Measurements from ENCODE around the gene SPINK6.

The SPINK6 gene

GRCh38 chr5:148201151-148201550 lies 1.7 kb upstream of the SPINK6 start:
- Mint-ChIP-seq H3K9me3 (no peaks in the 10 kb centered on the region), H3K27me3 (ENCODE audit: low read depth) (no peaks in the 10 kb centered on the region), H3K27ac (no peak overlapping the region), H3K36me3 (ENCODE audit: low read depth) (no peaks in the 10 kb centered on the region), H3K4me3 (no peak overlapping the region), H3K4me1 (ENCODE audit: low read depth) (peaks cover 2% of the 10 kb centered on the region)
- no peak for DNase-seq (ENCODE audit: low spot score)

GRCh38 chr5:148205044-148205806 lies 2.4 kb downstream of the SPINK6 start:
- Mint-ChIP-seq H3K27me3 (ENCODE audit: low read depth) (no peaks in the 10 kb centered on the region), H3K4me3 (no peak overlapping the region), H3K27ac (no peak overlapping the region), H3K4me1 (ENCODE audit: low read depth) (peaks cover 2% of the 10 kb centered on the region), H3K9me3 (no peaks in the 10 kb centered on the region), H3K36me3 (ENCODE audit: low read depth) (no peaks in the 10 kb centered on the region)
- DNase-seq (ENCODE audit: low spot score): no peak

- Mint-ChIP-seq H3K27me3 (ENCODE audit: low read depth) (no peaks in the 10 kb centered on the region), H3K36me3 (ENCODE audit: low read depth) (no peaks in the 10 kb centered on the region), H3K4me3 (no peak overlapping the region), H3K4me1 (ENCODE audit: low read depth) (peaks cover 2% of the 10 kb centered on the region), H3K9me3 (no peaks in the 10 kb centered on the region), H3K27ac (no peak overlapping the region)
- DNase-seq (ENCODE audit: low spot score): no peak
Observed at GRCh38 chr5:148205865-148206264, 3.0 kb downstream of the SPINK6 start.

GRCh38 chr5:148206620-148207019 lies 3.8 kb downstream of the SPINK6 start:
- Mint-ChIP-seq H3K36me3 (ENCODE audit: low read depth) (no peaks in the 10 kb centered on the region), H3K4me3 (no peak overlapping the region), H3K9me3 (no peaks in the 10 kb centered on the region), H3K4me1 (ENCODE audit: low read depth) (no peaks in the 10 kb centered on the region), H3K27ac (no peak overlapping the region), H3K27me3 (ENCODE audit: low read depth) (no peaks in the 10 kb centered on the region)
- DNase-seq (ENCODE audit: low spot score): no peak

- Mint-ChIP-seq H3K27me3 (ENCODE audit: low read depth) (no peaks in the 10 kb centered on the region), H3K9me3 (no peaks in the 10 kb centered on the region), H3K4me1 (ENCODE audit: low read depth) (no peaks in the 10 kb centered on the region), H3K27ac (no peak overlapping the region), H3K4me3 (no peak overlapping the region), H3K36me3 (ENCODE audit: low read depth) (no peaks in the 10 kb centered on the region)
- no peak for DNase-seq (ENCODE audit: low spot score)
Observed at GRCh38 chr5:148208226-148208625, 5.4 kb downstream of the SPINK6 start.

GRCh38 chr5:148209151-148209770 lies 6.4 kb downstream of the SPINK6 start:
- no peaks in the 10 kb centered on the region for H3K36me3 Mint-ChIP-seq (ENCODE audit: low read depth)
- DNase-seq (ENCODE audit: low spot score): no peak
- H3K27ac Mint-ChIP-seq: no peak overlapping the region
- no peaks in the 10 kb centered on the region for H3K9me3 Mint-ChIP-seq
- no peaks in the 10 kb centered on the region for H3K27me3 Mint-ChIP-seq (ENCODE audit: low read depth)
- H3K4me1 Mint-ChIP-seq (ENCODE audit: low read depth): no peaks in the 10 kb centered on the region
- H3K4me3 Mint-ChIP-seq: no peak overlapping the region

- H3K4me3 Mint-ChIP-seq: no peak overlapping the region
- no peaks in the 10 kb centered on the region for H3K36me3 Mint-ChIP-seq (ENCODE audit: low read depth)
- H3K9me3 Mint-ChIP-seq: no peaks in the 10 kb centered on the region
- no peak for DNase-seq (ENCODE audit: low spot score)
- no peaks in the 10 kb centered on the region for H3K4me1 Mint-ChIP-seq (ENCODE audit: low read depth)
- H3K27ac Mint-ChIP-seq: no peak overlapping the region
- H3K27me3 Mint-ChIP-seq (ENCODE audit: low read depth): no peaks in the 10 kb centered on the region
Observed at GRCh38 chr5:148214665-148215185, 11.9 kb downstream of the SPINK6 start.

GRCh38 chr5:148221508-148221907 lies 18.7 kb downstream of the SPINK6 start:
- H3K4me3 Mint-ChIP-seq: no peak overlapping the region
- H3K4me1 Mint-ChIP-seq (ENCODE audit: low read depth): no peaks in the 10 kb centered on the region
- H3K27ac Mint-ChIP-seq: no peak overlapping the region
- DNase-seq (ENCODE audit: low spot score): no peak
- H3K27me3 Mint-ChIP-seq (ENCODE audit: low read depth): no peaks in the 10 kb centered on the region
- no peaks in the 10 kb centered on the region for H3K36me3 Mint-ChIP-seq (ENCODE audit: low read depth)
- no peaks in the 10 kb centered on the region for H3K9me3 Mint-ChIP-seq

GRCh38 chr5:148224117-148224742 lies 21.4 kb downstream of the SPINK6 start:
- DNase-seq (ENCODE audit: low spot score): no peak
- Mint-ChIP-seq H3K27me3 (ENCODE audit: low read depth) (no peaks in the 10 kb centered on the region), H3K9me3 (no peaks in the 10 kb centered on the region), H3K27ac (no peak overlapping the region), H3K4me3 (no peak overlapping the region), H3K36me3 (ENCODE audit: low read depth) (no peaks in the 10 kb centered on the region), H3K4me1 (ENCODE audit: low read depth) (no peaks in the 10 kb centered on the region)

- DNase-seq (ENCODE audit: low spot score): no peak
- no peaks in the 10 kb centered on the region for H3K36me3 Mint-ChIP-seq (ENCODE audit: low read depth)
- H3K27ac Mint-ChIP-seq: no peak overlapping the region
- no peaks in the 10 kb centered on the region for H3K9me3 Mint-ChIP-seq
- H3K27me3 Mint-ChIP-seq (ENCODE audit: low read depth): no peaks in the 10 kb centered on the region
- no peak overlapping the region for H3K4me3 Mint-ChIP-seq
- no peaks in the 10 kb centered on the region for H3K4me1 Mint-ChIP-seq (ENCODE audit: low read depth)
Observed at GRCh38 chr5:148228392-148228984, 25.6 kb downstream of the SPINK6 start.

GRCh38 chr5:148229840-148230239 lies 27.0 kb downstream of the SPINK6 start:
- Mint-ChIP-seq H3K27ac (no peak overlapping the region), H3K27me3 (ENCODE audit: low read depth) (no peaks in the 10 kb centered on the region), H3K4me1 (ENCODE audit: low read depth) (no peaks in the 10 kb centered on the region), H3K9me3 (no peaks in the 10 kb centered on the region), H3K36me3 (ENCODE audit: low read depth) (no peaks in the 10 kb centered on the region), H3K4me3 (no peak overlapping the region)
- DNase-seq (ENCODE audit: low spot score): no peak

- no peaks in the 10 kb centered on the region for H3K36me3 Mint-ChIP-seq (ENCODE audit: low read depth)
- H3K4me1 Mint-ChIP-seq (ENCODE audit: low read depth): no peaks in the 10 kb centered on the region
- DNase-seq (ENCODE audit: low spot score): no peak
- no peaks in the 10 kb centered on the region for H3K27me3 Mint-ChIP-seq (ENCODE audit: low read depth)
- H3K9me3 Mint-ChIP-seq: no peaks in the 10 kb centered on the region
- H3K4me3 Mint-ChIP-seq: no peak overlapping the region
- no peak overlapping the region for H3K27ac Mint-ChIP-seq
Observed at GRCh38 chr5:148230240-148230639, 27.4 kb downstream of the SPINK6 start.

- DNase-seq (ENCODE audit: low spot score): no peak
- Mint-ChIP-seq H3K4me1 (ENCODE audit: low read depth) (no peaks in the 10 kb centered on the region), H3K27me3 (ENCODE audit: low read depth) (no peaks in the 10 kb centered on the region), H3K36me3 (ENCODE audit: low read depth) (no peaks in the 10 kb centered on the region), H3K9me3 (no peaks in the 10 kb centered on the region), H3K27ac (no peak overlapping the region), H3K4me3 (no peak overlapping the region)
Observed at GRCh38 chr5:148237785-148238417, 35.1 kb downstream of the SPINK6 start.

- no peaks in the 10 kb centered on the region for H3K27me3 Mint-ChIP-seq (ENCODE audit: low read depth)
- H3K9me3 Mint-ChIP-seq: no peaks in the 10 kb centered on the region
- no peaks in the 10 kb centered on the region for H3K4me1 Mint-ChIP-seq (ENCODE audit: low read depth)
- no peak within 1 kb of the TSS for H3K27ac Mint-ChIP-seq
- H3K36me3 Mint-ChIP-seq (ENCODE audit: low read depth): no peaks in the 10 kb centered on the region
- DNase-seq (ENCODE audit: low spot score): no peak
- H3K4me3 Mint-ChIP-seq: no peak within 1 kb of the TSS
Observed at GRCh38 chr5:148238418-148238794, 35.6 kb downstream of the SPINK6 start, which contains the start of gene MARCOL. Gene MARCOL, plus strand, starts transcription at chr5:148238525. Its CDS starts 73 bp downstream, at chr5:148238598.

Data from T-helper 2 cell treated with Interferon-gamma antibody and Interleukin-4, amounts not matched to agents 5 μg/mL and 100 μg/mL, for 36 hours (primary cell).